ENCODE data around the gene EXOC6B.

- TF ChIP-seq, protein P1, sequence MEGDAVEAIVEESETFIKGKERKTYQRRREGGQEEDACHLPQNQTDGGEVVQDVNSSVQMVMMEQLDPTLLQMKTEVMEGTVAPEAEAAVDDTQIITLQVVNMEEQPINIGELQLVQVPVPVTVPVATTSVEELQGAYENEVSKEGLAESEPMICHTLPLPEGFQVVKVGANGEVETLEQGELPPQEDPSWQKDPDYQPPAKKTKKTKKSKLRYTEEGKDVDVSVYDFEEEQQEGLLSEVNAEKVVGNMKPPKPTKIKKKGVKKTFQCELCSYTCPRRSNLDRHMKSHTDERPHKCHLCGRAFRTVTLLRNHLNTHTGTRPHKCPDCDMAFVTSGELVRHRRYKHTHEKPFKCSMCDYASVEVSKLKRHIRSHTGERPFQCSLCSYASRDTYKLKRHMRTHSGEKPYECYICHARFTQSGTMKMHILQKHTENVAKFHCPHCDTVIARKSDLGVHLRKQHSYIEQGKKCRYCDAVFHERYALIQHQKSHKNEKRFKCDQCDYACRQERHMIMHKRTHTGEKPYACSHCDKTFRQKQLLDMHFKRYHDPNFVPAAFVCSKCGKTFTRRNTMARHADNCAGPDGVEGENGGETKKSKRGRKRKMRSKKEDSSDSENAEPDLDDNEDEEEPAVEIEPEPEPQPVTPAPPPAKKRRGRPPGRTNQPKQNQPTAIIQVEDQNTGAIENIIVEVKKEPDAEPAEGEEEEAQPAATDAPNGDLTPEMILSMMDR (conservative IDR thresholded peaks at IDR 0.05) = no peak
- no peak for TF ChIP-seq EZH2 (IDR thresholded peaks at IDR 0.05; ENCODE audit: low read depth)
Measured at GRCh38 chr2:72572501-72572900, 253.3 kb downstream of the EXOC6B start.
